NT2/D1 (cell line): Measurements from ENCODE around the gene VPS8.

ENCODE experiments used
- YY1 ChIP-seq: IDR thresholded peaks from 2 replicates; pipeline ENCODE4 v1.6.1; 2011; ENCODE audit not compliant: insufficient read length, insufficient read depth
- ZNF274 ChIP-seq: IDR thresholded peaks from 2 replicates; pipeline ENCODE4 v1.6.1; 2011; ENCODE audit warnings: mild to moderate bottlenecking, low read depth, low read length

- no peak for TF ChIP-seq YY1
- no peak for TF ChIP-seq ZNF274
These were observed 9.1 kb downstream of the VPS8 start for GRCh38 chr3:184821034-184821433.
